Lower leg skin (tissue), 4 donors: Measurements from ENCODE around the gene ISCU. TPM values are rescaled to one million over a fixed set of nuclear protein-coding genes. Genes with fewer than 3 reads are reported as not detected.
"Not testable (repeated sequence)": the region's sequence is repeated elsewhere in the genome, so short reads cannot be mapped to it uniquely, and the experiment has no call there.

ENCODE experiments used
- DNase-seq, 2 donors: peaks; one replicate each; pipeline ENCODE4 v3.0.0-alpha.2; 2019; ENCODE audit warnings: low spot score in 2 of 2
- H3K4me3 ChIP-seq: fragments of 200-600 bp; sonication (generic); 2 replicates; pipeline ENCODE4 v1.5.1; 2017; ENCODE audit warnings: mild to moderate bottlenecking, low read depth; ENCODE audit not compliant: poor library complexity, severe bottlenecking
- CTCF ChIP-seq, 3 donors: fragments of 450-650 bp; IDR thresholded peaks; one replicate each; pipeline ENCODE4 v1.5.1; 2016; ENCODE audit warnings: antibody characterized with exemption in 3 of 3, mild to moderate bottlenecking in 3 of 3, moderate library complexity in 2 of 3
- POLR2A ChIP-seq, 2 donors: fragments of 450-650 bp; IDR thresholded peaks; one replicate each; pipeline ENCODE4 v1.6.1; 2016 to 2017; ENCODE audit warnings: antibody characterized with exemption in 2 of 2, mild to moderate bottlenecking in 1 of 2, moderate library complexity in 1 of 2
- WGBS, 2 donors: methylation state at CpG; one replicate each; pipeline ENCODE4 v1.1.5; 2018; 5-methylcytosine and 5-hydroxymethylcytosine counted together
- intact Hi-C: fragments of 100-400 bp; cut with DNase I; formaldehyde crosslinking; loops from one replicate; pipeline ENCODE4 v1.15.0; 2023; ENCODE audit warnings: low total_unique reads
- total RNA-seq, 4 donors: library from RNA; depleted of rRNA; stranded (reverse); fragments of >200 nt; gene quantifications; one replicate each; pipeline ENCODE4 v1.1.0, GENCODE V29; 2016

Gene ISCU
- total RNA-seq, 4 donors from 2014 or later = 94.7 to 175 (median 137) TPM

- intact Hi-C loops = loop anchor here (10.0 kb wide), 1 partner anchor 384 kb away; no protein-coding TSS in a partner anchor
- 66 to 67% methylated on average over 3 of the region's 3 CpGs for WGBS, 2 donors
These were observed 8.6 kb downstream of the ISCU start for GRCh38 chr12:108570743-108571608.

GRCh38 chr12:108571609-108572165 is 9.3 kb downstream of the ISCU start:
- H3K4me3 ChIP-seq = no peak overlapping the region
- TF ChIP-seq CTCF (IDR thresholded peaks at IDR 0.05) = no peak
- no peak for TF ChIP-seq POLR2A (IDR thresholded peaks at IDR 0.05)
- WGBS, 2 donors = 89 to 92% methylated on average over 8 of the region's 8 CpGs
- peak in 1 of 2 donors; percentile 68 for DNase-seq
- intact Hi-C loops = loop anchor here (10.0 kb wide), 1 partner anchor 383 kb away; no protein-coding TSS in a partner anchor

More at GRCh38 chr12:108570743-108571608, 8.6 kb downstream of the ISCU start:
- no peak for TF ChIP-seq POLR2A (IDR thresholded peaks at IDR 0.05)
- no peak for TF ChIP-seq CTCF (IDR thresholded peaks at IDR 0.05)
- DNase-seq = peak in 1 of 2 donors; percentile 70
- H3K4me3 ChIP-seq = no peak overlapping the region

GRCh38 chr12:108572166-108572790 is 9.9 kb downstream of the ISCU start:
- intact Hi-C loops = loop anchor here (10.0 kb wide), 1 partner anchor 383 kb away; no protein-coding TSS in a partner anchor
- WGBS, 2 donors = 69% methylated on average over 8 of the region's 8 CpGs
- no peak overlapping the region for H3K4me3 ChIP-seq
- no peak for TF ChIP-seq POLR2A (IDR thresholded peaks at IDR 0.05)
- TF ChIP-seq CTCF (IDR thresholded peaks at IDR 0.05) = no peak
- DNase-seq = peak in 1 of 2 donors; percentile 29

- no peak overlapping the region for H3K4me3 ChIP-seq
- no peak for DNase-seq
- WGBS, 2 donors = 52 to 58% methylated on average over 2 of the region's 2 CpGs
- intact Hi-C loops = loop anchor here (10.0 kb wide), 1 partner anchor 381 kb away; no protein-coding TSS in a partner anchor
- TF ChIP-seq POLR2A (IDR thresholded peaks at IDR 0.05) (no peak), CTCF (IDR thresholded peaks at IDR 0.05) (no peak)
These were observed 10.9 kb downstream of the ISCU start for GRCh38 chr12:108573317-108573716.

- not testable (repeated sequence) for DNase-seq, H3K4me3 ChIP-seq
- 87 to 95% methylated on average over 1 of the region's 1 CpG for WGBS, 2 donors
- intact Hi-C loops = loop anchor here (10.0 kb wide), 1 partner anchor 381 kb away; no protein-coding TSS in a partner anchor
These were observed 11.9 kb downstream of the ISCU start for GRCh38 chr12:108574276-108574675.
